Ovary (tissue), 9 donors: ENCODE results near the gene RNU1-4. TPM values are rescaled to one million over a fixed set of nuclear protein-coding genes. Genes with fewer than 3 reads are reported as not detected.
"Not testable (repeated sequence)": the region's sequence is repeated elsewhere in the genome, so short reads cannot be mapped to it uniquely, and the experiment has no call there.

Experiments used
- DNase-seq, 5 donors: peaks; one replicate each; pipeline ENCODE4 v3.0.0-alpha.2; 2019 to 2020
- H3K27ac ChIP-seq, 2 donors: fragments of 200-600 bp; one replicate each; pipeline versions ENCODE4 v1.5.1 to v1.8.0; 2019 to 2022
- H3K27me3 ChIP-seq: fragments of 200-600 bp; one replicate; pipeline ENCODE4 v1.8.0; 2022
- H3K36me3 ChIP-seq: fragments of 200-600 bp; sonication (generic); one replicate; pipeline ENCODE4 v1.5.1; 2019
- H3K4me1 ChIP-seq: one replicate; pipeline ENCODE4 v1.8.1; 2013; ENCODE audit warnings: mild to moderate bottlenecking, moderate library complexity; ENCODE audit not compliant: insufficient read depth
- H3K4me3 ChIP-seq: fragments of 200-600 bp; sonication (generic); one replicate; pipeline ENCODE4 v1.5.1; 2017
- H3K9me3 ChIP-seq, 2 donors: fragments of 200-600 bp in 1 of 2; sonication (generic) in 1 of 2; one replicate each; pipeline versions ENCODE4 v1.5.1 to v1.8.1; 2013 to 2019; ENCODE audit warnings: mild to moderate bottlenecking in 1 of 2, moderate library complexity in 1 of 2
- WGBS, 3 donors: extraction: QIAGEN DNeasy Blood & Tissue Kit in 1 of 3; methylation state at CpG; one replicate each; pipeline versions ENCODE4 v1.1.5 to v1.1.7; 2013 to 2017; 5-methylcytosine and 5-hydroxymethylcytosine counted together
- intact Hi-C, 4 donors: fragments of 100-400 bp; cut with DNase I; formaldehyde crosslinking; loops; one replicate each; pipeline versions ENCODE4 v1.11.0 to v1.15.1; 2022 to 2023
- polyA plus RNA-seq, 2 donors: library from polyadenylated mRNA; stranded (reverse); fragments of 200-250 nt in 1 of 2; fragments of 350-450 nt in 1 of 2; fragmentation: Illumina TruSeq in 1 of 2; extraction: RNeasy Lipid Tissue Mini Kit (QIAGEN cat#74804) in 1 of 2; gene quantifications; one replicate each; pipeline ENCODE4 v1.2.3, GENCODE V29; 2013 to 2014
- total RNA-seq, 7 donors: library from RNA; depleted of rRNA in 2 of 7; stranded (reverse); fragments of >200 nt in 2 of 7; fragmentation: NEBNext Ultra II Directional in 3 of 7; extraction: Animal tissue kit (Norgen Biotek cat#: 25700) in 3 of 7; gene quantifications; one replicate each; pipeline versions ENCODE4 v1.1.0 to v1.2.4, GENCODE V29; 2016 to 2023
- donor health status: DM: no; HTN: no; CAD: no; lungs with moderate emphysema.
- donor health status: DM: no; HTN: no; CAD: no.
- donor health status: Bipolar disorder and iron deficiency.
- donor health status: DM: yes; HTN: yes; CAD: no.
- donor health status: DM: no; HTN: no; CAD: no.
- donor health status: DM: yes; HTN: yes; CAD: no.

RNU1-4 gene
- total and polyA plus RNA-seq, 9 donors = under 0.01 to 7,521 (median 3,807) TPM; not detected in 2

GRCh38 chr1:16760801-16761200, 20.5 kb downstream of the RNU1-4 start:
- H3K9me3 ChIP-seq, intact Hi-C loops, H3K4me1 ChIP-seq, H3K27me3 ChIP-seq, H3K36me3 ChIP-seq, H3K27ac ChIP-seq, H3K4me3 ChIP-seq: not testable (repeated sequence)
- peak in 1 of 5 donors; percentile 15 for DNase-seq
- WGBS, 3 donors = 95 to 96% (median 96%) methylated on average over 10 to 11 of the region's 11 CpGs

- H3K27ac ChIP-seq, intact Hi-C loops, H3K27me3 ChIP-seq, H3K9me3 ChIP-seq, H3K36me3 ChIP-seq, H3K4me3 ChIP-seq, H3K4me1 ChIP-seq: not testable (repeated sequence)
- WGBS, 3 donors = 66 to 72% (median 70%) methylated on average over 9 of the region's 9 CpGs
- DNase-seq = peak in 2 of 5 donors; percentile 29 to 41
Observed at GRCh38 chr1:16764248-16764819, 24.0 kb downstream of the RNU1-4 start.

DNA sequence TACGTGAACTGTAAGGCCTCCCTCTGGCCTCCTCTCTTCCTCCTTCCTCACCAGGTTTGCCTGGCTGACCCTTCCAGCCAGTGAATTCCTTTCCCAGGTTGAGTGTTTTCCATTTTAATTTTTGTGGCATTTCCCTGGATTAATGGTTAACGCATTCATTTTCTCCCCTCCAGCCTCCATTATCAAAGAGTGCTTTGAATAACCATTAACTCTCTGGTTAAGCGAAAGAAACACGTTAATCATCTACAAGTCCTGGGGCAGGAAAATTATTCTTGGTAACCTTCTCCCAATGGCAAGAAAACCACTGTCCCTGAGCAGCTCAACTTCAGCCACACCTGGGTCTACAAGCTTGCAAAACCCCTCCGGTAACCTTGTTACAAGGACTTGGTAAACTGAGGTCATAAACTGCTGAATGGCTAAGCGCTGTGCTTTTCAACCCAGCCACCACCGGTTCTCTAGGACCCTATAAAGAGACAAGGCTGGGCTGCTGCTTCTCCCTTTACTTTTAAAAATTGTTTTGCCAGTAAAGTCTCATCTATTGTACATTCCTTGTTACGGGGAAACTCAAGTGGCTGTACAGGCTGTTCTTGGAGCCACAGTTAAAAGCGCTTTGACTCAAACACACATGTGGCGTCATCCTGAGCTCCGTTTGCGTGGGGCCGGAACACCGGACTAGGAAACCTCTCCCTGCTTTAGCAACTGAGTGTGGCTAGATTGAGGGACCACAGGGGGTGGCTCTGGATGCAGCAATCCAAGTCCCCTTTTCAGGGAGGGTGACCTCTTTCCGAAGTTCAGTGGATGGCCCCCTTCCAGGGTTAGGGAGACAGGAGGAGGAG, 24.7 kb downstream of the RNU1-4 start:
- peak in 3 of 5 donors; percentile 20 to 50 (median 21) for DNase-seq
- H3K9me3 ChIP-seq, H3K4me1 ChIP-seq, H3K4me3 ChIP-seq, H3K36me3 ChIP-seq, H3K27ac ChIP-seq, intact Hi-C loops, H3K27me3 ChIP-seq: not testable (repeated sequence)
- WGBS, 3 donors = 60 to 75% (median 70%) methylated on average over 14 to 15 of the region's 15 CpGs

DNA sequence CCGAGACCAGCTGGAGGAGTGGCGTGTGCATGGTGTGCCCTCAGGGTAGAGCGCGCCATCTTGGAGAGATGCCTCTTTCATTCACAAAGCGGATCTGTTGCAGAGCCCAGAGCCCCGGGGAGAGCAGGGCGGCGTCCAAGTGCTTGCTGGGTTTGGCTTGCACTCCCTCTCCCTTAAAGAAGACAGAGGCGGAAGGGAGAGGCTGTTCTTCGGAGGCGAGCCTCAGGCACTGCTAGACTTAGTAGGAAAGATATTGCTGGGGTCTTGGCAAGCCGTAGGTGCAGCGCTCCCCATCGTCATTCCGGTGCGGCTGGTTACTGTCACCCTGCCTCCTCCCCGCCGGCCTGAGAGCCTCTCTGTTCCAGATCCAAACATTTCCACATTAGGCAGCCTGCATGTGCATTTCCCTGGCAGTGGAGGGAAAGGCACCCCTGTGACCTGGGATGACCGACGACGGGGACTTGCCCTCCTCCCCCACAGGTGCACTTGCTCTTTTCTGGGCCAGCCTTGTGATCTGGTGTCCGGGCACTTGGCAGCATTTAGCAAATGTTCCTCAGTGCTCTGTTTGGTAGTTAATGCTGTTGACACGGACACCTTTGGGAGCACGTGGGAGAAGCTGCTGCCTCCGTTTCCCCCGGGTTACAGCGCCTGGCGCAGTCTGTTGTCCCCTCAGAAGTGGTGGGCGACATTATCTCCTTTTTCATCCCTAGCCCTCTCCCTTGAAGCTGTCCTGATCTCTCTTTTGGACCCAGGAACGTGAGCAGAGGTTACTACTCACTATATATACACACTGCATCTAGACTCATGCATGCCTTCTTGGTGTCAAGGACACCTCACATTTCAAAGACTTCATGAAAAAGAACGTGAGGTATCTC, 25.7 kb downstream of the RNU1-4 start:
- H3K27ac ChIP-seq, H3K27me3 ChIP-seq, H3K4me3 ChIP-seq, H3K36me3 ChIP-seq, H3K4me1 ChIP-seq, H3K9me3 ChIP-seq, intact Hi-C loops: not testable (repeated sequence)
- 51 to 64% (median 56%) methylated on average over 23 to 27 of the region's 31 CpGs for WGBS, 3 donors
- DNase-seq = peak in 4 of 5 donors; percentile 24 to 58 (median 26)

DNA sequence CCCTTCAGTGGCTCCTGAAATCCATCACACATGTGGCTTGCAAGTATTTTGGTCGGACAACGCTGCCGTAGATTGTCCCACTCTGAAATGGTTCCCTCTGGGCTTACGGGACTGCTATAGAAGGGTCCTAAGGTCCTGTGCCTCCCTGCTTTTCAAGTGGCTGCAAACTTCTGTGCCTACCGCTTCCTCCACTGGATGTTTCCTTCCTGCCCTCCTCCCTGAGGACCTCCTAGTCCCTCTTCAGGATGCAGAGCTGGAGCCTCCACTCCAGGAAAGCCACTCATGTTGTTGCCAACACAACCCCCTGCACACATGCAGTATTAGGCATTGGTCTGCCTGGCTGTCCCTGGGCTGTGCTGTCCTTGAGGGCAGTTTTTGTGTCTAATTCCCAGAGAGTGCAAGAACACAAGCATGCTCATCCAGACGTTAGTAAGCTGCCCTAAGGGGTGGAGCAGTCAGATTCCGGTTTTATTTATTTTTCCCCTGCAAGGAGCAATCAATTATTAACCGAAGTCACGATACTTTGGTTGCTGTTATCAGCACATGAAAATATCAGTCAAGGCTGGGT, 26.5 kb downstream of the RNU1-4 start:
- H3K36me3 ChIP-seq, H3K4me1 ChIP-seq, H3K9me3 ChIP-seq, H3K27me3 ChIP-seq, H3K27ac ChIP-seq, intact Hi-C loops, H3K4me3 ChIP-seq: not testable (repeated sequence)
- peak in 1 of 5 donors; percentile 12 for DNase-seq
- WGBS, 3 donors = 24 to 45% (median 29%) methylated on average over 8 to 9 of the region's 9 CpGs

DNA sequence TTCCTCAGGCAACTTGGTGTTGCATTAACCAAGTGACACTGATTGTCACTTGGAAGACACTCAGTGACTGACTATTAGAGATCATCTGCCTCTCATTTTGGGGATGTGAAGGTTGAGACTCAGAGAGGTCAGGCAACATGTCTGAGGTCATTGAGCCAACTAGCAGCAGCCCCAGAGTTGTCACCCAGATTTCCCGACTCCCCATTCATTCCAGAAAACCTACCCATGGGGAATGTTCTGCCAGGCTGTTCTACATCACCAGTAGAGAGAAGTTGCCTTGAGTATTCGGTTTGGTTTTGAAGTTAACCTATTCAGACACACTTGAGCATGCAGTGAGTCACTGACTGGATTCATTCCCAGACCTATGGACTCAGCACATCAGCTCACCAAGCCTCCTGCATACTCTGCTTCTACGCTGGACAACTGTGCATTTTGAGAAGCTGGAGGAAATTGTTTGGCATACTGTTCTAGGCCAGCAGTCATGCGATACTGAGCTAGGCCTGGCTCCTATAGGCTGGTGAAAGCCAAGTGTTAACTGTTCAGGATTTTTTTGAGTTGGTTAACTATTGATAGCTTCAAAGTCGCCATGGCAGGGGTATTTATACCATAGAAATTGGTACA, 29.9 kb downstream of the RNU1-4 start:
- 74 to 79% (median 76%) methylated on average over 5 of the region's 5 CpGs for WGBS, 3 donors
- H3K36me3 ChIP-seq, H3K4me3 ChIP-seq, H3K27me3 ChIP-seq, H3K9me3 ChIP-seq, intact Hi-C loops, H3K4me1 ChIP-seq, H3K27ac ChIP-seq: not testable (repeated sequence)
- DNase-seq = peak in 1 of 5 donors; percentile 5

- H3K27ac ChIP-seq, H3K9me3 ChIP-seq, H3K4me3 ChIP-seq, H3K36me3 ChIP-seq, H3K4me1 ChIP-seq, H3K27me3 ChIP-seq, intact Hi-C loops: not testable (repeated sequence)
- peak in 1 of 5 donors; percentile 11 for DNase-seq
- WGBS, 3 donors = 68 to 79% (median 69%) methylated on average over 6 of the region's 6 CpGs
Observed at GRCh38 chr1:16770896-16771446, 30.7 kb downstream of the RNU1-4 start.

- H3K9me3 ChIP-seq, intact Hi-C loops, H3K36me3 ChIP-seq, H3K27me3 ChIP-seq, H3K27ac ChIP-seq, H3K4me3 ChIP-seq, H3K4me1 ChIP-seq: not testable (repeated sequence)
- 26 to 40% (median 35%) methylated on average over 13 to 14 of the region's 21 CpGs for WGBS, 3 donors
- DNase-seq = peak in 2 of 5 donors; percentile 31 to 49
Observed at GRCh38 chr1:16772275-16773204, 32.2 kb downstream of the RNU1-4 start.

- H3K27me3 ChIP-seq, H3K36me3 ChIP-seq, H3K4me1 ChIP-seq, H3K27ac ChIP-seq, intact Hi-C loops, H3K9me3 ChIP-seq, H3K4me3 ChIP-seq: not testable (repeated sequence)
- 39 to 68% (median 54%) methylated on average over 8 of the region's 9 CpGs for WGBS, 3 donors
- DNase-seq = peak in 1 of 5 donors; percentile 11
Observed at GRCh38 chr1:16773205-16773596, 32.9 kb downstream of the RNU1-4 start.

- H3K4me3 ChIP-seq, DNase-seq, H3K4me1 ChIP-seq, intact Hi-C loops, H3K27ac ChIP-seq, H3K27me3 ChIP-seq, H3K9me3 ChIP-seq, H3K36me3 ChIP-seq: not testable (repeated sequence)
- 43 to 53% (median 45%) methylated on average over 3 to 4 of the region's 6 CpGs for WGBS, 3 donors
Observed at GRCh38 chr1:16773723-16774122, 33.4 kb downstream of the RNU1-4 start.
